GM21723 (cell line): Measurements from ENCODE around the gene CCDC78.

Experiments
- ATAC-seq: cut with Tn5 transposase; IDR thresholded peaks from one replicate; pipeline ENCODE4 v1.9.1; 2021; ENCODE audit warnings: mild to moderate bottlenecking, moderate library complexity; ENCODE audit not compliant: unreplicated experiment

CCDC78 gene

GRCh38 chr16:725463-726187 lies 618 bp downstream of the CCDC78 start:
- ATAC-seq: no peak

DNA sequence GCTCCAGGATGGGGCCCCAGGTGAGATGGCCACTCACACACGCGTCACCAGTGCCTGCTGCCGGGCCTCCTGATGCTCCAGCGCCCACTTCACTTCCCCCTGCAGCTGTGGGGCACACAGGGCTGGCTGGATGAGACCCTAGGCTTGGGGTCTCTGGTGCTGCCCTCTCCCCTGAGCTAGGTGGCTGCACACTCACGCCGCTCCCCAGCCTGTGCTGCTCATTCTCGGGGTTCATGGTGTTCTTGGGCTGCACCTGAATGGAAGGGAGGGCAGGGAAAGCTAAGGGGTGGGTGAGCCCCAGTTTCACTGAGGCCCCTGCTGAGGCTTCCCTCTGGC lies 1.2 kb downstream of the CCDC78 start:
- ATAC-seq: no peak

- ATAC-seq: no peak
Measured at GRCh38 chr16:724188-725040, 1.8 kb downstream of the CCDC78 start.

DNA sequence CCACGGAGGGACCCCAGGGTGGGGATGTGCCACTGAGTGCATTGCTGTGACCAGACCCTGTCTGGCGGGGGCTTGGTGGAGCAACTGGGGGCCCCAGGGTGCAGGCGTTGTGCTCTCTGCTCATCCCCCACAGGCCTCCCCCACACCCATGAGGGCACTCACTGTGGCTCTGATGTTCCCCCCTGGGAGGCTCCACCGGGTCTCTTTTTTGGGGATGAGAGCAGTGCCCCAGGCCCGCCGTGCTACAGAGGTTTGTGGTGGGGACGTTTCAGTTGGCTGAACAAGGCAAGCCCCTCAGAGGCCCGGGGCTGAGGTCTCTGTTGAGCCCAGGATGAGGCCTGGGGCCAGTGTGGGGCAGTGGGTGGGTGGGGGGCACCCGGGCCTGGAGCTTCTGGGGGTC lies 2.5 kb downstream of the CCDC78 start:
- ATAC-seq: no peak

GRCh38 chr16:722835-723633 lies 3.2 kb downstream of the CCDC78 start:
- ATAC-seq: no peak

DNA sequence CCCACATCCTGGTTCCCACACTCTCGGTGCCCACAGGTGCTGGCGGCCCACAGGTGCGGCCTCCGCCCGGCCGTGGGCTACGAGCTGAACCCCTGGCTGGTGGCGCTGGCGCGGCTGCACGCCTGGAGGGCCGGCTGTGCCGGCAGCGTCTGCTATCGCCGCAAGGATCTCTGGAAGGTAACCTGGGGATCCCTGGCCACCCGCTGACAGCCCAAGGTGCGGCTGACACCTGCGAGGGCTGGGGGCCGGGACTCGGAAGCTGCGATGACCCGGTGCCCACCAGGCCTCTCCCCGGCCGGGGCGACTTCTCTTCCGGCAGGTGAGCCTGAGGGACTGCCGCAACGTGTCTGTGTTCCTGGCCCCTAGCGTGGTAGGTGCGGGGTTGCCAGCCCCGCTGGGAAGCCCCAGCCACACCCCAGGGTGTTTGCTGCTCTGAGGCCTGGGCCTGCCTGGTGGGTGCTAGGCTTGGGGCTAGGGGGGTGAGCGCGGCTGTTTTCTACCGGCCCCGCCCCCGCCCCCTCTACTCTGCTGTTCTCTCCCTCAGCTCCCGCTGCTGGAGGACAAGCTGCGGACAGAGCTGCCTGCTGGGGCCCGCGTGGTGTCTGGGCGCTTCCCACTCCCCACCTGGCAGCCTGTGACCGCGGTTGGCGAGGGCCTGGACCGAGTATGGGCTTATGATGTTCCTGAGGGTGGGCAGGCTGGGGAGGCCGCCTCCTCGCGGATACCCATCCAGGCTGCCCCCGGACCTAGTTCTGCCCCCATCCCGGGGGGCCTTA lies 4.3 kb downstream of the CCDC78 start:
- no peak for ATAC-seq

DNA sequence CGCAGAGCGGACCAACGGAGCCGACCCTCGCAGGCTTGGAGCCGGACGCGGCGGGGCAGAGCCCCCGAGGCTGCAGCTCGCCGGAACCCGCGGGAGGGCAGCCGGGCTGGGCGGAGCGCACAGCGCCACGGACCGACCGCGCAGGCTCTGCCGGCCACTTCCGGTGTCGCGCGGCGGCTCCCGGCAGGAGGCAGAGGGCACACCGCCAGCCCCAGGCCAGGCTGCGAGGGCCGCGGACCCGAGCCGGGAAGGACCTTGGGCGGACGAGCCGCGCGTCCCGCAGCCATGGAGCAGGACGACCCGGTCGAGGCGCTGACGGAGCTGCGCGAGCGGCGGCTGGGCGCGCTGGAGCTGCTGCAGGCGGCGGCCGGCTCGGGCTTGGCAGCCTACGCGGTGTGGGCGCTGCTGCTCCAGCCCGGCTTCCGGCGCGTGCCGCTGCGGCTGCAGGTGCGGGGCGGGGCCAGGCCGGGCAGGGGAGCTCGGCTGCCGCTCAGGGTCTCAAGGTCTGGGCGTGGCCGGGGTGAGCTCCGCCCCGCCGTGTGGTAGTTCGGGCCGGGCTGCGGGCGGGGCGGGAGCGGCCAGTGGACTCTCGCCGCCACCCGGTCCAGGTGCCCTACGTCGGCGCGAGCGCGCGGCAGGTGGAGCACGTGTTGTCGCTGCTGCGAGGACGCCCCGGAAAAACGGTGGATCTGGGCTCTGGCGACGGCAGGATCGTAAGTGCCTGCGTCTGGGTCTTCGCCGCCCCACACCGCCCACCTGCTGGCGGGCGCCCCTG lies 5.1 kb downstream of the CCDC78 start, which contains the start of gene ANTKMT:
Gene ANTKMT, plus strand, starts transcription at position 157 of the 775 bp plus-strand sequence. Its CDS starts 129 bp downstream, at position 286.
- peak; percentile 55 for ATAC-seq

DNA sequence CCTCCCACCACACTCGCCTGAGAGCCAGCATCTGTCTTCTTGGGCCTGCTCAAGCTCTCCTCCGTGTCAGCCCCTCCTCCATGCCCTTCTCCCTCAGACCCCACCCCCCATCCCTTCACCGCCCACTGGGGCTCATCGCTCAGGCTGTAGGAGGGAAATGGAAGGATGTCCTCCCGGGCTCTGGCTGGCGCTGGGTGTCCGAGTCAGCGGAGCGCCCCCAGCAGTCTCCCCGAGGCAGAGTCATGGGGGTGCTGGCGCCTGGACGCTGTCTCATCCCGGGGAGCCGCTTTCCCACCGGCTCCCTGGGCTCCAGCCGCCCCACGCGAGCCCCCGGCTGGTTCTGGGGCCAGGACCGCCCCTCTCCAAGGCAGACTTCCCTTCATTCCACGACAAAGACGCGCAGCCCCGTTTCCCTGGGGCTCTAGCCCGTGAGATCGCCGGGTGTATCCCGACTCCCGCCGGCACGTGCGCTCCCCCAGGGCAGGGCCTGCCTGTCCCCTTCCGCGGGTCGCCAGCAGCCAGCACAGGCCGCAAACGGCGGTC lies 5.7 kb downstream of the CCDC78 start:
- ATAC-seq: peak; percentile 21

GRCh38 chr16:719815-720446 lies 6.3 kb downstream of the CCDC78 start:
- no peak for ATAC-seq

GRCh38 chr16:718922-719321 lies 7.3 kb downstream of the CCDC78 start:
- no peak for ATAC-seq

DNA sequence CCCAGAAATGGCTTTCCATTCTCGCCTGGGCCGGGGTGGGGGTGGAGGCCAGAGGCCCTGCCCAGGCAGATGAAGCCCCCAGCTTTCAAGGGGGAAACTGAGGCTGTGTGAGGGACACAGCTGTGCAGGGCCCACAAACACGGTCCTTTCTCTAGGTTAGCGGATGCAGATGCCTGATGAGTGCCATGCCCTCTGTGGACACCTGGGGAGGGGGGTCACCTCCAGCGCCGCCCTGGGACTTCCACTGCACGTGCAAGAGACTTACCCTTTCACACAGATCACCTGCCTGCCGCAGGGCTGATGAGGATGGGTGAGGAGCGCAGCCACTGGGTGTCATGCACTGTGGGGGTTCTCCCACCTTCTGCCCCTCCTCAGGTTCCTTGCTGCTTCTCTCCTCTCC lies 7.9 kb downstream of the CCDC78 start:
- ATAC-seq: no peak

GRCh38 chr16:717450-718245 lies 8.6 kb downstream of the CCDC78 start:
- no peak for ATAC-seq

GRCh38 chr16:716768-717325 lies 9.4 kb downstream of the CCDC78 start:
- ATAC-seq: no peak

- ATAC-seq: no peak
Measured at GRCh38 chr16:716200-716568, 10.1 kb downstream of the CCDC78 start.

DNA sequence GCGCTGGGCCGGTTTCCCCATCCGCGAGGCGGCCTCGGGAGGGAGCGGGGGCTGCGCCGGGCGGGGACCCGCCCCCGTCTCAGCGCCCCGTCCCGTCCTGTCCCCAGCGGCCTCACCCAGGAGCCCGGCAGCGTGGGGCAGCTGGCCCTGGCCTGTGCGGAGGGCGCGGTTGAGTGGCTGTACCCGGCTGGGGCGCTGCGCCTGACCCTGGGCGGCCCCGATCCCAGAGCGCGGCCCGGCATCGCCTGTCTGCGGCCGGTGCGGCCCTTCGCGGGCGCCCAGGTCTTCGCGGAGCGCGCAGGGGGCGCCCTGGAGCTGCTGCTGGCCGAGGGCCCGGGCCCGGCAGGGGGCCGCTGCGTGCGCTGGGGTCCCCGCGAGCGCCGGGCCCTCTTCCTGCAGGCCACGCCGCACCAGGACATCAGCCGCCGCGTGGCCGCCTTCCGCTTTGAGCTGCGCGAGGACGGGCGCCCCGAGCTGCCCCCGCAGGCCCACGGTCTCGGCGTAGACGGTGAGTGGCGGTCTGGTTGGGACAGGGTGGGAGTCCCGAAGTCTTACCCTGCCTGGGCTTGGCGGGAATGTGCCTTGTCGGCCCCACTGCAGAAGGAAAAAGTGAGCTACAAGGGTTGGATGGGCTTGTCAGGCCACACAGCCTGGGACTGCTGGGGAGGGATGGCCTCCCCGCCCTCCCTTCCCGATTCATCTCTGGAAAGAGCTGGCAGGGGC lies 10.6 kb downstream of the CCDC78 start:
- peak; percentile 8 for ATAC-seq

DNA sequence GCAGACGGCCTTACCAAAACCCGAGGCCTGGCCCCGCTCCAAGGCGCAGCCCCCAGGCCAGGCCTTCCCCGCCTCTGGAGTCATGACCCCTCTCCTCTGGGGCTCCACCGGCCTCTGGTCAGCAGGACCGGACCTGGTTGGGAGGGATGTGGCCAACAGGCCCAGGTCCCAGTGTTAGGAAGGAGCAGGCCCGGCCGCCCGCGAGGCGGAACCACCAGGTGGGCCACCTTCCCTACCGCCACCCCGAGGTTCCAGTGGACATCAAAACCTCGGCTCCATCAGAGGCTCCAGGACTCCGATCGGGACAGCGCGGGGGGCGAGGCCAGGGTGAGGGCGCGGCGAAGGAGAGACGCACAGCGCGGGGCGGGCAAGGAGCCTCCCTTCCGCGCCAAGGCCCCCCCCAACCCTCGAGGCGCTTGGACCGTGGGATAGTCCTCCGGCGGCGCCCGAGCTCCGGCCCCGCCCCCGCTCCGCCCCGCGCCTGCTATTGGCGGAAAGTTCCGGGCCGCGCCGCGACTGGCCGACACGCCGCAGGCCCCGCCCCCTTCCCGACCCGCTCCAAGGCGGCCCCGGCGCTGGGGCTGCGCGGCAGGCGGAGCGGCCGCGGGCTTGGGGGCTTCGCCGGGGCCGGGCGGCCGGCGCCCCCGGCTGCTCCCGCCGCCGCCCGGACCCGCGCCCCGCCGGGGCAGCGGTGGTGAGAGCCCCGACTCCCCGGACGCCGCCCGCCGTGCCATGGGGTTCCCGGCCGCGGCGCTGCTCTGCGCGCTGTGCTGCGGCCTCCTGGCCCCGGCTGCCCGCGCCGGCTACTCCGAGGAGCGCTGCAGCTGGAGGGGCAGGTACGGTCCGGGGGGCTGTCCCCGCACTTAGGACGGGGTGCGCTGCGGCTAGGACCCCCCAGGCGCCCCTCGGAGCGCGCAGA lies 11.4 kb downstream of the CCDC78 start, which contains the start of gene METRN:
Gene METRN, plus strand, starts transcription at position 561 of the 919 bp plus-strand sequence. Its CDS starts 172 bp downstream, at position 733.
- ATAC-seq: peak; percentile 55
